Body of pancreas (tissue), 4 donors: ENCODE data around the gene PSAPL1.

Experiments used
- POLR2A ChIP-seq, 3 donors: fragments of 450-650 bp; IDR thresholded peaks; one replicate each; pipeline ENCODE4 v1.6.1; 2016; ENCODE audit warnings: antibody characterized with exemption in 3 of 3, mild to moderate bottlenecking in 2 of 3
- TF ChIP-seq, protein P1 (sequence below), 7 experiments: fragments of 450-650 bp in 4 of 7; fragments of 200-600 bp in 3 of 7; sonication (generic) in 3 of 7; IDR thresholded peaks; one replicate each; pipeline ENCODE4 v1.5.1; 2016 to 2019; ENCODE audit warnings: antibody characterized with exemption in 7 of 7

DNA sequence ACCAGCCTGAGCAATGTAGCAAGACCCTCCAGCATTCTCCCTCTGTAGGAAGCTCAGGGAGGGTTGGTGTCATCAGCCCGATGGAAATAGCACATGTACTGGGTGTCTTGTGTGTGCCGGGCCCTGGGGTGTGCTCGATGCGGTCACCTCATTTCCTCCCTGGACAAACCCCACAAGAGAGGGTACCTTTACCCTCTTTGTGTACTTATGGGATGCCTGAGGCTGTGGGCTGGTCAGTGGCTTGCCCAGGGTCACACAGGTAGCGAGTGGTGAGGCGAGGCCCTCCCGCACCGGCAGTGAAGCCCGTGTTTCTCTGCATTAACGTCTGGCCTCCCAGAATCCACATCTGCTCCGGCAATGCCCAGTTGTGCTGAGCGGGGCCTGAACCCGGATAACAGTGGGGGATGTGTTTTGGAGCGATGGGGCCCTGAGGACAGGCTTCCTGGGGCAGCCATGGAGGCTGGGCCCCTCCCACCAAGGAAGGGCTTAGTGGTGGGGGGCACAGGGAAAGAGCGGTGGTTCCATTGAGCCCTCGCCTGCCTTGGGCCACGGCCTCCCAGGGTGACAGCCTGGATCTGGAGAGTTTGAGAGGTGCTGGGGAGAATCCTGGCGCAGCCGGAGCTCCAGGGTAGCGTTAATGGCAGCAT lies 8.1 kb downstream of the PSAPL1 start:
- TF ChIP-seq, protein P1, sequence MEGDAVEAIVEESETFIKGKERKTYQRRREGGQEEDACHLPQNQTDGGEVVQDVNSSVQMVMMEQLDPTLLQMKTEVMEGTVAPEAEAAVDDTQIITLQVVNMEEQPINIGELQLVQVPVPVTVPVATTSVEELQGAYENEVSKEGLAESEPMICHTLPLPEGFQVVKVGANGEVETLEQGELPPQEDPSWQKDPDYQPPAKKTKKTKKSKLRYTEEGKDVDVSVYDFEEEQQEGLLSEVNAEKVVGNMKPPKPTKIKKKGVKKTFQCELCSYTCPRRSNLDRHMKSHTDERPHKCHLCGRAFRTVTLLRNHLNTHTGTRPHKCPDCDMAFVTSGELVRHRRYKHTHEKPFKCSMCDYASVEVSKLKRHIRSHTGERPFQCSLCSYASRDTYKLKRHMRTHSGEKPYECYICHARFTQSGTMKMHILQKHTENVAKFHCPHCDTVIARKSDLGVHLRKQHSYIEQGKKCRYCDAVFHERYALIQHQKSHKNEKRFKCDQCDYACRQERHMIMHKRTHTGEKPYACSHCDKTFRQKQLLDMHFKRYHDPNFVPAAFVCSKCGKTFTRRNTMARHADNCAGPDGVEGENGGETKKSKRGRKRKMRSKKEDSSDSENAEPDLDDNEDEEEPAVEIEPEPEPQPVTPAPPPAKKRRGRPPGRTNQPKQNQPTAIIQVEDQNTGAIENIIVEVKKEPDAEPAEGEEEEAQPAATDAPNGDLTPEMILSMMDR (IDR thresholded peaks at IDR 0.05) = no peak
- no peak for TF ChIP-seq POLR2A (IDR thresholded peaks at IDR 0.05)
